ENCODE results near the gene ARMC8.
A peak's percentile ranks its signal among the peaks of the same experiment; 100 is the strongest.

Gene ARMC8

DNA sequence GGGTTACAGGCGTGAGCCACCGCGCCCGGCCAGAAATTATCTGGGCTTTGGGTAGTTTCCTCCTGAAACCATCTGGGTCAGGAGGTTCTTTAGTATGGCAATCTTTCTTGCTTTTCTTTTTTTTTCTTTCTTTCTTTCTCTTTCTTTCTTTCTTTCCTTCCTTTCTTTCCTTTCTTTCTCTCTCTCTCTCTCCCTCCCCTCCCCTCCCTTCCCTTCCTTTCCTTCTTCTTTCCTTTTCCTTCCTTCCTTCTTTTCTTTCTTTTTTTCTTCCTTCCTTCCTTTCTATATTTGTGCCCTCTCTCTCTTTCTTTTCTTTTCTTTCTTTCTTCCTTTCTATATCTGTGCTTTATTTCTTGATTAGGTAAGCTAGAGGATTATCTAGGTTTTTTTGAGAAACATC, 29.4 kb upstream of the ARMC8 start:
- TF ChIP-seq, protein P1, sequence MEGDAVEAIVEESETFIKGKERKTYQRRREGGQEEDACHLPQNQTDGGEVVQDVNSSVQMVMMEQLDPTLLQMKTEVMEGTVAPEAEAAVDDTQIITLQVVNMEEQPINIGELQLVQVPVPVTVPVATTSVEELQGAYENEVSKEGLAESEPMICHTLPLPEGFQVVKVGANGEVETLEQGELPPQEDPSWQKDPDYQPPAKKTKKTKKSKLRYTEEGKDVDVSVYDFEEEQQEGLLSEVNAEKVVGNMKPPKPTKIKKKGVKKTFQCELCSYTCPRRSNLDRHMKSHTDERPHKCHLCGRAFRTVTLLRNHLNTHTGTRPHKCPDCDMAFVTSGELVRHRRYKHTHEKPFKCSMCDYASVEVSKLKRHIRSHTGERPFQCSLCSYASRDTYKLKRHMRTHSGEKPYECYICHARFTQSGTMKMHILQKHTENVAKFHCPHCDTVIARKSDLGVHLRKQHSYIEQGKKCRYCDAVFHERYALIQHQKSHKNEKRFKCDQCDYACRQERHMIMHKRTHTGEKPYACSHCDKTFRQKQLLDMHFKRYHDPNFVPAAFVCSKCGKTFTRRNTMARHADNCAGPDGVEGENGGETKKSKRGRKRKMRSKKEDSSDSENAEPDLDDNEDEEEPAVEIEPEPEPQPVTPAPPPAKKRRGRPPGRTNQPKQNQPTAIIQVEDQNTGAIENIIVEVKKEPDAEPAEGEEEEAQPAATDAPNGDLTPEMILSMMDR (IDR thresholded peaks at IDR 0.05; ENCODE audit: insufficient read depth, low read depth, low read length, missing control alignments), result no peak
- DNase-seq (ENCODE audit: low read depth), result no peak
- no peak overlapping the region for H3K4me3 ChIP-seq (ENCODE audit: low read depth, low read length)

DNA sequence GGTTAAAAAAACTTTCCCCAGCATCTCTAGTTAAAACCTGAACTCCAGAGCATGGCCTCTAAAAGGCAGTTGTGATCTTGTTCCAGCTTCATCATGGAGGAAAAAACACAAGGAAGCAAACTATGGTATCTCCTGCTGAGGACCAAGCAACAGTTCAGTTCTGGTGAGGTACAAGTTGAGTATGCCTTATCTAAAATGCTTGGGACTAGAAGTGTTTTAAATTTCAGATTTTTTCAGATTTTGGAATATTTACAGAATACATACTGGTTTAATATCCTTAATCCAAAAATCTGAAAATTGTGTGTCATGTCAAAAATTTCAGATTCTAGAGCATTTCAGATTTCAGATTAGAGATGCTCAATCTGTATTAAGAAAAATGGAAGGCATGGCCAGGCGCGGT, 22.0 kb upstream of the ARMC8 start:
- DNase-seq (ENCODE audit: low read depth), result no peak
- TF ChIP-seq, protein P1 (IDR thresholded peaks at IDR 0.05; ENCODE audit: insufficient read depth, low read depth, low read length, missing control alignments), result no peak
- no peak overlapping the region for H3K4me3 ChIP-seq (ENCODE audit: low read depth, low read length)

DNA sequence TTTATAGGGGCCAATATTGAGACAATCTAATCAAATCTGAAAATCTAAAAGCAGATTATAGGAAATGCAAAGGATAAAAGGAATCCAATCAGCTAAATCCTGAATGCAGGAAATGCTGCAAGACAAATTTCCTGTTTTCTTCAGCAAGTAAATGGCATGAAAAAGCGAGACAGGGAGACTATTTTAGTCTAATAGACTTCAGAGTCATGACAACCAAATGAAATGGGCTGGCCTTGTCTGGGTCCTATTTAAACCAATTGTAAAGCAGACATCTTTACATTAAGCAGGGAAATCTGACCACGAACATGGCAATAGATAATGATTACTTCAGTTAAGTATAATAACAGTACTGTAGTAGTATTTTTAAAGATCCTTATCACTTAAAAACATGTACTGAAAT, 14.5 kb upstream of the ARMC8 start:
- TF ChIP-seq, protein P1 (IDR thresholded peaks at IDR 0.05; ENCODE audit: insufficient read depth, low read depth, low read length, missing control alignments), result no peak
- no peak overlapping the region for H3K4me3 ChIP-seq (ENCODE audit: low read depth, low read length)
- DNase-seq (ENCODE audit: low read depth), result no peak

DNA sequence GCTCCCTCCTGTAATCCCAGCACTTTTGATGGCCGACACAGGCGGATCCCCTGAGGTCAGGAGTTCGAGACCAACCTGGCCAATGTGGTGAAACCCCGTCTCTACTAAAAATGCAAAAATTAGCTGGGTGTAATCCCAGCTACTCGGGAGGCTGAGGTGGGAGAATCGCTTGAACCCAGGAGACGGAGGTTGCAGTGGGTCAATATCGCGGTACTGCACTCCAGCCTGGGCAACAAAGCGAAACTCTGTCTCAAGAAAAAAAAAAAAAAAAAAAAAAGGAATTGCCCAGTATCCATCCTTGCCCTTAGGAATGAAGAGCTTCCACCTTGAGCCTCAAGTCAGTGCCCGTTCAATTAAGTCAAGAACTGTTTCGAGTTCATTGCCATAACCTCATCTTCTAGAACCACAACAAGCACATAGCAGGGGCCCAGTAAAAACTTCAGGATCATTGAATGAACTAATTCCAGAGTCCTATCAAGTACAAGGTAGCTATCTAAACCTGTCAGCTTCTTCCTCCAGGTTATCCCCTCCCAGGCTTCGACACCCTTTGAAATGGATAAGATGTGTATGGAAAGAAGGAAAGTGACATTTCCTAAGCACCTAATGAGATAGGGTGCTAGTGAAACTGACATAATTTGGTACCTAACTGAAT, 13.2 kb upstream of the ARMC8 start:
- no peak for DNase-seq (ENCODE audit: low read depth)
- peak overlapping the region; percentile 78 for H3K4me3 ChIP-seq (ENCODE audit: low read depth, low read length)
- TF ChIP-seq, protein P1 (IDR thresholded peaks at IDR 0.05; ENCODE audit: insufficient read depth, low read depth, low read length, missing control alignments), result no peak

DNA sequence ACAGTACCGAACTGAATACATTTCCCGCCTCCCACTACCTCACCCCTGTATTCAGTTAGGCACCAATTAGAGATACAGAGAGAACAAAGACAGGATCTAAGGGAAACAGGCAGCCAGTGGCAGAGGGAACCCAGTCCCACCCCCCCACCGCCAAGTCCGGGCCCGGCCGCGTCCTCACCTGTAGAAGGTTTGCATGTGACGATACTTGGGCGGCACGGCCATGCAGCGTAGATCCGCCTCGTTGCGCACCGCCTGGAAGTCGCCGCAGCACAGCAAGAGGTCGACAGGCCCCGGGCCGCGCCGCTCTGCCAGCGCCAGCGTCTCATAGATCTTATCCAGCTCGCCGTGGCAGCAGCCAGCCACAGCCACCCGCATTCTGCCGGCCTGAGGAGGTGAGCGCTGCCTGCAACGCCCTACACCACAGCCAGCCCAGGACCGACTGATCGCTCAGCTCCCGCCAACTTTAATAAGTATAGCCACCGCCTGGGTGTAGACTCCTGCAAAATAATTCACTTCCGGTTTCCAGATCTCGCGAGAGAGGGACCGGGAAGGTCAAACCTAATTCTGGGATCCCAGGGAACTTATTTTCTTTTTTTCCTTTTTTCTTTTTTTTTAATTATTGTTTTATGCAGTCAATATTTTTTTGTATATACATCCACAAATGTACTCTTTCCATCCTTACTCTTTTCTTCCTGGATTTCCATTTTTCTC, 12.5 kb upstream of the ARMC8 start, which contains the start of gene DBR1:
DBR1 (minus strand) TSS at position 501 of the 711 bp plus-strand sequence; CDS start at position 375, 126 bp downstream.
- peak; percentile 91 for DNase-seq (ENCODE audit: low read depth)
- TF ChIP-seq, protein P1 (IDR thresholded peaks at IDR 0.05; ENCODE audit: insufficient read depth, low read depth, low read length, missing control alignments), result no peak
- peak within 1 kb of the TSS; percentile 78 for H3K4me3 ChIP-seq (ENCODE audit: low read depth, low read length)

DNA sequence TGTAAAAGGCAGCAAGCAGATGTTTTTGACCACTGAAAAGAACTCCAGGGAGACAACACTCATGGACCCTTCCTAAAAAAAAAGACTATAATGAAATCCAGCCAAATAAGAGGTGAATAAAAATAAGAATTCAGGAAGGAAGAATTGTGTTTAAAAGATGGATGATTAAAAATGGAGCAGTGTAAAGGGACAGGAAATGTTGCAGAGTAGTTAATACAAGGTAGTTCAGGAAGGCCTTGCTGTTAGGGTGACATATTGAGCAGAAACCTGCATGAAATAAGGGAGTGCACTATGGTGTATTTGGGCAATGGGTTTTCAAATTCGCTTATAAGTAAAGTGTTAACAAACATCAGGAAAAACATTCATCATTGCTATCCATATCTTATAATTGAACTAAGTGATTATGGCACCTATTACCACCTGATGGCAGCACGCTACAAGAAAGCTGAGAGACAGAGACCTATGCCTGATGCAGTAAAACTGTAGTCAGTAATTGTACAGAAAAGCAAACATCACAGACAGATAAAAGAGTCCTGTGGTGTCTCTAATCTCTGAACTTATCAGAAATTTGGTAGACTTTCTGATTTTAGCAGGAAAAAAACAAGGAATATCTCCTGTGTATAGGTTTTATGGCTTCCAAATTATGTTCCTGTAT, 6.6 kb upstream of the ARMC8 start:
- peak; percentile 50 for DNase-seq (ENCODE audit: low read depth)
- H3K4me3 ChIP-seq (ENCODE audit: low read depth, low read length), result no peak overlapping the region
- TF ChIP-seq, protein P1 (IDR thresholded peaks at IDR 0.05; ENCODE audit: insufficient read depth, low read depth, low read length, missing control alignments), result peak; percentile 53
